K562 treated with DMSO at 1 percent for 4 hours (cell line): Measurements from ENCODE around the gene SMDT1. TPM values are rescaled to one million over a fixed set of nuclear protein-coding genes. Genes with fewer than 3 reads are reported as not detected.

Experiments used
- total RNA-seq: library from RNA; unstranded; fragments of 300-600 nt; gene quantifications from 2 replicates; pipeline ENCODE4 v1.2.3, GENCODE V29; 2022; ENCODE audit not compliant: insufficient read depth

The SMDT1 gene
- total RNA-seq: 51.2 and 62.3 TPM in 2 replicates

GRCh38 chr22:42079319-42080251 is at the start of gene SMDT1:
SMDT1 (plus strand) TSS chr22:42079700; CDS start chr22:42079769, 69 bp downstream.

GRCh38 chr22:42070517-42071422 is 8.7 kb upstream of the SMDT1 start, which contains the start of gene NAGA:
NAGA (minus strand) TSS chr22:42070812; CDS start chr22:42070297, 515 bp downstream.

GRCh38 chr22:42074132-42074811 is 5.2 kb upstream of the SMDT1 start, which contains the start of gene PHETA2:
PHETA2 (plus strand) TSS chr22:42074248; CDS start chr22:42077294, 3,046 bp downstream.

GRCh38 chr22:42090596-42091454 is 11.3 kb downstream of the SMDT1 start, which contains the start of gene NDUFA6:
NDUFA6 (minus strand) TSS chr22:42090772; CDS start chr22:42090744, 28 bp downstream.

GRCh38 chr22:42130639-42131431 is 51.3 kb downstream of the SMDT1 start, which contains the start of gene CYP2D6:
CYP2D6 (minus strand) TSS chr22:42130810; CDS start chr22:42130791, 19 bp downstream.

Other genes starting within 250 kb of the SMDT1 start
- gene SREBF2, start 246.6 kb upstream of the SMDT1 start, total RNA-seq: 83.4 and 90.6 TPM in 2 replicates
- gene SHISA8, start 164.6 kb upstream of the SMDT1 start, total RNA-seq: not detected in 2 replicates
- 0.40 and 0.42 TPM in 2 replicates for gene TNFRSF13C, start 152.9 kb upstream of the SMDT1 start, total RNA-seq
- gene CENPM, start 132.5 kb upstream of the SMDT1 start, total RNA-seq: 39.0 and 39.2 TPM in 2 replicates
- 0.25 TPM in 1 of 2 replicates, not detected in the other for gene SEPTIN3, start 110.3 kb upstream of the SMDT1 start, total RNA-seq
- not detected in 2 replicates for gene WBP2NL, start 80.9 kb upstream of the SMDT1 start, total RNA-seq
- gene NAGA, start 8.9 kb upstream of the SMDT1 start, total RNA-seq: 34.1 and 34.2 TPM in 2 replicates
- gene PHETA2, start 5.5 kb upstream of the SMDT1 start, total RNA-seq: not detected in 2 replicates
- gene NDUFA6, start 11.1 kb downstream of the SMDT1 start, total RNA-seq: 57.3 and 63.2 TPM in 2 replicates
- 0.42 TPM in 1 of 2 replicates, not detected in the other for gene CYP2D6, start 51.1 kb downstream of the SMDT1 start, total RNA-seq
- gene TCF20, start 191.0 kb downstream of the SMDT1 start, total RNA-seq: 13.2 and 17.0 TPM in 2 replicates